Stimulated activated naive CD4-positive, alpha-beta T cell (primary cell): Measurements from ENCODE around the gene TTC16.
A peak's percentile ranks its signal among the peaks of the same experiment; 100 is the strongest.

Source experiments
- DNase-seq, 6 experiments: peaks; one replicate each; lab custom pipeline; 2025; lab: John Stamatoyannopoulos, UW

TTC16 gene

GRCh38 chr9:127767909-127768331 lies 52.0 kb downstream of the TTC16 start:
- no peak for DNase-seq

- DNase-seq: no peak
These were observed 52.8 kb downstream of the TTC16 start for GRCh38 chr9:127768698-127769097.

GRCh38 chr9:127769101-127769500 lies 53.2 kb downstream of the TTC16 start:
- DNase-seq: no peak

- DNase-seq: no peak
These were observed 54.2 kb downstream of the TTC16 start for GRCh38 chr9:127769929-127770582.

- DNase-seq: no peak
These were observed 54.7 kb downstream of the TTC16 start for GRCh38 chr9:127770583-127770904.

GRCh38 chr9:127770905-127771569 lies 55.2 kb downstream of the TTC16 start:
- DNase-seq: peak; percentile 90 to 93 (median 92)

GRCh38 chr9:127771570-127772189 lies 55.8 kb downstream of the TTC16 start:
- no peak for DNase-seq

- DNase-seq: no peak
These were observed 56.7 kb downstream of the TTC16 start for GRCh38 chr9:127772603-127773002.

GRCh38 chr9:127773272-127773671 lies 57.4 kb downstream of the TTC16 start:
- no peak for DNase-seq

- DNase-seq: no peak
These were observed 58.1 kb downstream of the TTC16 start for GRCh38 chr9:127773981-127774380.

GRCh38 chr9:127776195-127776923 lies 60.5 kb downstream of the TTC16 start:
- DNase-seq: peak; percentile 59 to 86 (median 73)

- no peak for DNase-seq
These were observed 61.0 kb downstream of the TTC16 start for GRCh38 chr9:127776924-127777289.

- DNase-seq: peak in 1 of 6 experiments; percentile 17
These were observed 61.6 kb downstream of the TTC16 start for GRCh38 chr9:127777368-127777980.

GRCh38 chr9:127778280-127779135 lies 62.6 kb downstream of the TTC16 start, which contains the start of gene SH2D3C:
TSS of gene SH2D3C (minus strand) at chr9:127778666. CDS start at chr9:127778627, 39 bp downstream.
- peak in 4 of 6 experiments; percentile 25 to 41 (median 39) for DNase-seq

- DNase-seq: peak in 2 of 6 experiments; percentile 35
These were observed 63.5 kb downstream of the TTC16 start for GRCh38 chr9:127779136-127779981.

- DNase-seq: no peak
These were observed 64.4 kb downstream of the TTC16 start for GRCh38 chr9:127780126-127780885.

GRCh38 chr9:127780909-127781308 lies 65.0 kb downstream of the TTC16 start:
- peak in 3 of 6 experiments; percentile 8 to 26 (median 12) for DNase-seq
